Glutamatergic neuron (in vitro differentiated cells): ENCODE results near the gene FXYD4. TPM values are rescaled to one million over a fixed set of nuclear protein-coding genes. Genes with fewer than 3 reads are reported as not detected.

Experiments
- DNase-seq: peaks from one replicate; pipeline ENCODE4 v3.0.0; 2022
- H3K27ac Mint-ChIP-seq: one replicate; pipeline ENCODE4 v1.8.0; 2020; ENCODE audit warnings: mild to moderate bottlenecking, mixed read lengths, inconsistent platforms; ENCODE audit not compliant: unreplicated experiment
- H3K27me3 Mint-ChIP-seq: one replicate; pipeline ENCODE4 v1.8.0; 2020; ENCODE audit warnings: mild to moderate bottlenecking, moderate library complexity, mixed read lengths, inconsistent platforms; ENCODE audit not compliant: unreplicated experiment
- H3K36me3 Mint-ChIP-seq: one replicate; pipeline ENCODE4 v1.8.0; 2020; ENCODE audit warnings: mild to moderate bottlenecking, mixed read lengths, inconsistent platforms; ENCODE audit not compliant: unreplicated experiment
- H3K4me1 Mint-ChIP-seq: one replicate; pipeline ENCODE4 v1.8.0; 2020; ENCODE audit warnings: mild to moderate bottlenecking, low read depth, mixed read lengths, inconsistent platforms; ENCODE audit not compliant: unreplicated experiment
- H3K4me3 Mint-ChIP-seq: one replicate; pipeline ENCODE4 v1.8.0; 2020; ENCODE audit warnings: mild to moderate bottlenecking, mixed read lengths, inconsistent platforms; ENCODE audit not compliant: unreplicated experiment
- H3K9me3 Mint-ChIP-seq: one replicate; pipeline ENCODE4 v1.8.0; 2020; ENCODE audit warnings: mild to moderate bottlenecking, moderate library complexity, mixed read lengths, inconsistent platforms; ENCODE audit not compliant: unreplicated experiment
- CTCF ChIP-seq: fragments of 200-600 bp; sonication (generic); IDR thresholded peaks from one replicate; pipeline ENCODE4 v1.5.0; 2021; ENCODE audit not compliant: partially characterized antibody, unreplicated experiment
- total RNA-seq: library from RNA; stranded (reverse); fragmentation: NEBNext Ultra II Directional; extraction: Animal tissue kit (Norgen Biotek cat#: 25700); gene quantifications from one replicate; pipeline ENCODE4 v1.2.1, GENCODE V29; 2021; ENCODE audit not compliant: unreplicated experiment

FXYD4 gene
- total RNA-seq, 1 donor from 2014 or later, result not detected

GRCh38 chr10:43386981-43387677 is 15.7 kb downstream of the FXYD4 start:
- Mint-ChIP-seq H3K9me3 (no peaks in the 10 kb centered on the region), H3K4me3 (no peak overlapping the region), H3K27ac (peak overlapping the region; percentile 53), H3K27me3 (no peaks in the 10 kb centered on the region), H3K4me1 (peaks cover 4% of the 10 kb centered on the region), H3K36me3 (no peaks in the 10 kb centered on the region)
- no peak for TF ChIP-seq CTCF
- no peak for DNase-seq

DNA sequence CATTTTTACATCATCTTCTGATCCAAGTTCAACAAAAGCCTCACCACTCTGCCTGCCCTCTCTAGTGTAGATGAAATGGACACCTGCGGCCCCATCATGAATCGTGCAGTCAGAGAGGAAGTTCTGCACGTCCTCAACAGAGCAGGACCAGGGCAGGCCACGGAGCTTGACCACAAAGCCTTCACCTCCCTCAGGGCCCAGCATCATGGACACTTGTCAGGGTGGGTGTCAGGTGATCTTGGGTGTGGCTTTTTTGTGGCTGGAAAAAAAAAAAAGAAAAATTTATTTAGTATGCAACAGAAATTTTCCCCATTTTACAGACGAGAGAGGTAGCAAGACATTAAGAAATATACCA is 16.2 kb downstream of the FXYD4 start:
- no peak overlapping the region for H3K4me3 Mint-ChIP-seq
- no peak overlapping the region for H3K27ac Mint-ChIP-seq
- H3K27me3 Mint-ChIP-seq, result no peaks in the 10 kb centered on the region

GRCh38 chr10:43389867-43390266 is 18.4 kb downstream of the FXYD4 start:
- H3K9me3 Mint-ChIP-seq, result no peaks in the 10 kb centered on the region
- TF ChIP-seq CTCF, result no peak
- H3K4me3 Mint-ChIP-seq, result no peak overlapping the region
- DNase-seq, result no peak
- peaks cover 7% of the 10 kb centered on the region for H3K4me1 Mint-ChIP-seq
- peaks cover 3% of the 10 kb centered on the region for H3K27me3 Mint-ChIP-seq
- peak overlapping the region; percentile 65 for H3K27ac Mint-ChIP-seq
- H3K36me3 Mint-ChIP-seq, result peaks cover 4% of the 10 kb centered on the region

More for the DNA sequence above, 16.2 kb downstream of the FXYD4 start:
- Mint-ChIP-seq H3K4me1 (peaks cover 4% of the 10 kb centered on the region), H3K9me3 (no peaks in the 10 kb centered on the region), H3K36me3 (no peaks in the 10 kb centered on the region)
- no peak for TF ChIP-seq CTCF
- DNase-seq, result no peak

DNA sequence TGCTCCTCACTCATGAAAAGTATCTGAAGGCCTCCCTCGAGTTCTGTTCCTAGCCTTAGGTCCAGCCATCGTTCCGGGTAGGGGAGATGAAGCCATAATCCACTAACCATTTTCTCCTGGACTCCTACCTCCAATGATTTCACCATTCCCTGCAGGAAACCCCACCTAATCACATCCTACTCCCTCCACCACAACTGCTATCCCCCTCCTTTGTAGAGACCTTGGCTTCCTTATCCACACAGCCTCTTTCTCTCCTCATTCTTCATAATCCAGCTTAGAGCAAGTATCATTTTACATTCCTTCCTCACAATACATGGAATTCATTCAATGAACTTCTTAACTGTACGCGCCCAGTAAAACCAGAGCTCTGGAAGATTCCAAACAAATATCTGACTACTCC is 18.9 kb downstream of the FXYD4 start:
- H3K27me3 Mint-ChIP-seq, result peaks cover 3% of the 10 kb centered on the region
- peaks cover 11% of the 10 kb centered on the region for H3K4me1 Mint-ChIP-seq
- no peak for DNase-seq
- peak overlapping the region; percentile 65 for H3K27ac Mint-ChIP-seq
- peaks cover 4% of the 10 kb centered on the region for H3K36me3 Mint-ChIP-seq
- peak overlapping the region; percentile 27 for H3K4me3 Mint-ChIP-seq
- TF ChIP-seq CTCF, result no peak
- H3K9me3 Mint-ChIP-seq, result no peaks in the 10 kb centered on the region

DNA sequence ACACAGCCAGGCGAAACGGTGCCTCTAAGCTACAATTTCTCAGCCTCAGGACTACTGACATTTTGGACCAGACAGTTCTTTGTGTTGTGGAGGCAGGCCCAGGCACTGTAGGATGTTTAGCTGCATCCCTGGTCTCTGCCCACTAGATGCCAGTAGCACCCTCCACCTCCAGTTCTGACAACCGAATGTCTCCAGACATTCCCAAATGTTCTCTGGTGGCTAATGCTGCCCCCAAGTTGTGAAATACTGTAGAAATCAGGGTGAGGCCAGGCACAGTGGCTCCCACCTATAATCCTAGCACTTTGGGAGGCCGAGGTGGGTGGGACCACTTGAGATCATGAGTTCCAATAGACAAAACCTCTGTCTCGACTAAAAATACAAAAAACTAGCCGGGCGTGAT is 19.3 kb downstream of the FXYD4 start:
- peaks cover 4% of the 10 kb centered on the region for H3K36me3 Mint-ChIP-seq
- no peak for DNase-seq
- peaks cover 13% of the 10 kb centered on the region for H3K4me1 Mint-ChIP-seq
- peaks cover under 1% of the 10 kb centered on the region for H3K9me3 Mint-ChIP-seq
- peaks cover 6% of the 10 kb centered on the region for H3K27me3 Mint-ChIP-seq
- TF ChIP-seq CTCF, result peak; percentile 21
- no peak overlapping the region for H3K4me3 Mint-ChIP-seq
- H3K27ac Mint-ChIP-seq, result peak overlapping the region; percentile 65
